K562 (cell line): ENCODE measurements around the gene ZNF726. TPM values are rescaled to one million over a fixed set of nuclear protein-coding genes. Genes with fewer than 3 reads are reported as not detected.

Experiments used
- ATAC-seq: fragments of 200-7000 bp; cut with Tn5 transposase; 3 replicates; pipeline ENCODE4 v1.9.1; 2020; ENCODE audit warnings: moderate library complexity
- BruUV-seq: library from RNA; stranded (reverse); fragments of 400-500 nt; replicated peaks from 2 replicates; lab custom pipeline; 2021; lab: Mats Ljungman, UMichigan
- CTCF ChIA-PET: fragments of 300-600 bp; formaldehyde crosslinking; extraction: SDS; loops from one replicate; lab custom pipeline; 2021; ENCODE audit warnings: low intra/inter-chr PET ratio; lab: Yijun Ruan, JAX
- POLR2A ChIA-PET: fragments of 300-600, 350-650 bp; sonication (Branson Sonifier 250); formaldehyde crosslinking; extraction: SDS; loops from one replicate; lab custom pipeline; 2021; ENCODE audit warnings: antibody characterized with exemption, inconsistent platforms; lab: Yijun Ruan, JAX
- DNase-seq, 4 experiments: peaks; one replicate each; pipeline versions ENCODE4 v3.0.0 to v3.0.0-alpha.2; 2011 to 2018; ENCODE audit warnings: low spot score in 3 of 4, mixed read lengths in 3 of 4; ENCODE audit errors: extremely low read depth in 1 of 4
- FAIRE-seq: peaks from 2 replicates; lab custom pipeline; 2011; peaks lifted over from hg19 to GRCh38; lab: Jason Lieb, UNC
- H2AFZ ChIP-seq: 2 replicates; pipeline ENCODE4 v1.6.0; 2011; ENCODE audit warnings: low read depth, low read length, control low read depth, inconsistent platforms
- H3K27ac ChIP-seq: fragments of 200-600 bp; 3 replicates; pipeline ENCODE4 v1.8.0; 2011; ENCODE audit warnings: low read depth, mild to moderate bottlenecking, control low read depth, inconsistent platforms, low read length, moderate library complexity, mixed read lengths; ENCODE audit errors: extremely low read depth
- H3K27me3 ChIP-seq, 2 experiments: fragments of 300-600 bp in 1 of 2; 2 replicates in 1 of 2; 3 replicates in 1 of 2; pipeline versions ENCODE4 v1.6.0 to v1.8.0; 2011; ENCODE audit warnings: inconsistent platforms in 2 of 2, low read length in 2 of 2, mild to moderate bottlenecking in 1 of 2, mixed read lengths in 1 of 2, moderate library complexity in 1 of 2; ENCODE audit not compliant: control insufficient read depth in 2 of 2, insufficient read depth in 2 of 2
- H3K36me3 ChIP-seq: fragments of 300-600 bp; 3 replicates; pipeline ENCODE4 v1.8.0; 2011; ENCODE audit warnings: mild to moderate bottlenecking, low read length, inconsistent platforms; ENCODE audit not compliant: control insufficient read depth, insufficient read depth
- H3K4me1 ChIP-seq, 2 experiments: fragments of 200-600 bp in 1 of 2; replicated peaks in 1 of 2; 2 replicates in 1 of 2; 3 replicates in 1 of 2; pipeline versions ENCODE4 v1.5.1 to v1.8.0; 2011; ENCODE audit warnings: inconsistent platforms in 2 of 2, low read length in 2 of 2, mild to moderate bottlenecking in 1 of 2, mixed read lengths in 1 of 2, moderate library complexity in 1 of 2; ENCODE audit not compliant: control insufficient read depth in 2 of 2, insufficient read depth in 2 of 2
- H3K4me2 ChIP-seq: 2 replicates; pipeline ENCODE4 v1.6.1; 2011; ENCODE audit warnings: low read length, control low read depth, inconsistent platforms, mixed read lengths; ENCODE audit not compliant: insufficient read depth
- H3K4me3 ChIP-seq: fragments of 200-600 bp; sonication (generic), shearing (Covaris generic); 2 replicates; pipeline ENCODE4 v1.5.1; 2016; ENCODE audit warnings: control low read depth, inconsistent platforms
- H3K79me2 ChIP-seq: fragments of 200-600 bp; 3 replicates; pipeline ENCODE4 v1.8.0; 2011; ENCODE audit warnings: low read length, inconsistent platforms; ENCODE audit not compliant: control insufficient read depth, insufficient read depth
- H3K9ac ChIP-seq, 2 experiments: 2 replicates each; pipeline versions ENCODE4 v1.6.0 to v1.6.1; 2011; ENCODE audit warnings: low read depth in 2 of 2, low read length in 2 of 2, control low read depth in 1 of 2, inconsistent platforms in 1 of 2, mild to moderate bottlenecking in 1 of 2, mixed read lengths in 1 of 2; ENCODE audit not compliant: insufficient read depth in 1 of 2
- H3K9me1 ChIP-seq: one replicate; pipeline ENCODE4 v1.6.0; 2011; ENCODE audit warnings: inconsistent platforms, mild to moderate bottlenecking, low read length, moderate library complexity; ENCODE audit not compliant: control insufficient read depth, insufficient read depth
- H3K9me3 ChIP-seq: replicated peaks from 2 replicates; pipeline ENCODE4 v1.5.1; 2011; ENCODE audit warnings: low read depth, low read length, inconsistent platforms; ENCODE audit not compliant: control insufficient read depth, insufficient read depth
- H4K20me1 ChIP-seq: replicated peaks from 2 replicates; pipeline ENCODE4 v1.6.1; 2011; ENCODE audit warnings: low read length, inconsistent platforms, mixed read lengths; ENCODE audit not compliant: control insufficient read depth, insufficient read depth
- POLR2AphosphoS2 ChIP-seq: IDR thresholded peaks from 2 replicates; pipeline ENCODE4 v1.6.1; 2012; ENCODE audit warnings: low read length, improper control_type of control experiment
- SMARCA5 ChIP-seq: fragments of 450-650 bp; IDR thresholded peaks from 2 replicates; pipeline ENCODE4 v1.6.1; 2016
- SUPT5H ChIP-seq: fragments of 450-650 bp; IDR thresholded peaks from 2 replicates; pipeline ENCODE4 v1.6.1; 2016
- ZNF324 ChIP-seq: fragments of 250-450 bp; sonication (Bioruptor Pico); IDR thresholded peaks from 2 replicates; pipeline ENCODE4 v1.4.0; 2020; ENCODE audit warnings: mild to moderate bottlenecking
- ZNF511 ChIP-seq: sonication (generic); formaldehyde crosslinking; IDR thresholded peaks from 2 replicates; pipeline ENCODE4 v1.8.0; 2022; ENCODE audit warnings: mild to moderate bottlenecking, missing genetic modification reagents
- ZNF589 ChIP-seq: fragments of 200-800 bp; sonication (Bioruptor generic); IDR thresholded peaks from 2 replicates; pipeline ENCODE4 v1.6.1; 2016; ENCODE audit warnings: low read depth, missing genetic modification characterization, missing compliant biosample characterization
- WGBS: fragments of 100-300 bp; shearing (Covaris generic); methylation state at CpG from one replicate; pipeline ENCODE4 v1.1.6; 2016; ENCODE audit warnings: low coverage, mixed read lengths; ENCODE audit not compliant: insufficient coverage; ENCODE audit errors: missing lambda C conversion rate; 5-methylcytosine and 5-hydroxymethylcytosine counted together
- in situ Hi-C: fragments of 300-500 bp; cut with MboI; formaldehyde crosslinking; loops from 4 replicates; pipeline ENCODE4 v1.15.0; 2018; ENCODE audit warnings: inconsistent platforms, mixed read lengths
- intact Hi-C: fragments of 100-400 bp; cut with micrococcal nuclease; formaldehyde crosslinking; loops from 2 replicates; pipeline ENCODE4 v1.14.2; 2022
- polyA plus RNA-seq, 8 experiments: library from polyadenylated mRNA; depleted of rRNA in 4 of 8; stranded (reverse) in 5 of 8; unstranded in 3 of 8; fragments of >200 nt; fragmentation: Nextera tagmentation in 2 of 8; fragmentation: Illumina TruSeq in 1 of 8; extraction: Ambion mirVana in 2 of 8; extraction: Trizol in 1 of 8; gene quantifications; 2 replicates each; pipeline versions ENCODE4 v1.2.1 to v1.2.3, GENCODE V29; 2011 to 2014; ENCODE audit warnings: inconsistent platforms in 1 of 8, missing spikeins in 1 of 8
- total RNA-seq, 7 experiments: library from RNA; depleted of rRNA in 6 of 7; stranded (reverse); fragments of >200 nt in 6 of 7; fragmentation: Illumina TruSeq in 2 of 7; extraction: Trizol in 2 of 7; gene quantifications; 2 replicates each; pipeline versions ENCODE4 v1.2.1 to v1.2.3, GENCODE V29; 2011 to 2021; ENCODE audit warnings: low replicate concordance in 1 of 7
- TF ChIP-seq, protein P1 (sequence below), 3 experiments: fragments of 200-800 bp in 1 of 3; sonication (Bioruptor generic) in 1 of 3; sonication (generic) in 1 of 3; formaldehyde crosslinking in 1 of 3; IDR thresholded peaks; 2 replicates each; pipeline versions ENCODE4 v1.6.1 to v1.8.0; 2016 to 2022; ENCODE audit warnings: mild to moderate bottlenecking in 2 of 3, missing compliant biosample characterization in 2 of 3, missing genetic modification characterization in 2 of 3, missing genetic modification reagents in 1 of 3

ZNF726 gene
- total and polyA plus RNA-seq, 9 of the 15 experiments (the other 6 are each of a cell fraction or from before 2014, with no cell fraction given) = 8.6 to 20.8 (median 14.6) TPM

- intact Hi-C loops (no loop called here), in situ Hi-C loops (no loop called here)
- Histone ChIP-seq H3K9me3 (no peaks in the 10 kb centered on the region), H2AFZ (no peak overlapping the region), H4K20me1 (no peaks in the 10 kb centered on the region), H3K27ac (no peak overlapping the region), H3K27me3 (no peaks in the 10 kb centered on the region), H3K36me3 (no peaks in the 10 kb centered on the region), H3K9ac (no peak overlapping the region), H3K9me1 (no peaks in the 10 kb centered on the region), H3K4me2 (no peak overlapping the region), H3K4me3 (no peak overlapping the region), H3K79me2 (no peaks in the 10 kb centered on the region), H3K4me1 (no peaks in the 10 kb centered on the region)
- ChIA-PET POLR2A (no interaction called here), CTCF (no interaction called here)
- DNase-seq = no peak
- 0% methylated on average over 2 of the region's 2 CpGs for WGBS
- TF ChIP-seq SMARCA5 (no peak), POLR2AphosphoS2 (no peak), ZNF589 (CRISPR knock-in tag) (no peak), SUPT5H (no peak), ZNF511 (CRISPR knock-in tag) (no peak), ZNF324 (CRISPR knock-in tag) (no peak)
- TF ChIP-seq, protein P1, sequence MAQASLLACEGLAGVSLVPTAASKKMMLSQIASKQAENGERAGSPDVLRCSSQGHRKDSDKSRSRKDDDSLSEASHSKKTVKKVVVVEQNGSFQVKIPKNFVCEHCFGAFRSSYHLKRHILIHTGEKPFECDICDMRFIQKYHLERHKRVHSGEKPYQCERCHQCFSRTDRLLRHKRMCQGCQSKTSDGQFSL (CRISPR knock-in tag; IDR thresholded peaks at IDR 0.05) = no peak
- TF ChIP-seq, protein P1 (tag; IDR thresholded peaks at IDR 0.05) = no peak
- no TSS peak for BruUV-seq
- FAIRE-seq = no peak
- no peak for ATAC-seq
Observed at GRCh38 chr19:23949611-23950010, 34.9 kb downstream of the ZNF726 start.
